T-cell (primary cell): ENCODE measurements around the gene NADSYN1. TPM values are rescaled to one million over a fixed set of nuclear protein-coding genes. Genes with fewer than 3 reads are reported as not detected.

Experiments
- ATAC-seq, 4 experiments: fragments of 200-7000 bp in 3 of 4; fragments of 150-1000 bp in 1 of 4; cut with Tn5 transposase; replicated peaks in 1 of 4; 1 replicate in 3 of 4; 2 replicates in 1 of 4; pipeline ENCODE4 v1.10.0; 2021; ENCODE audit warnings: moderate library complexity in 3 of 4, mild to moderate bottlenecking in 2 of 4, moderate number of reproducible peaks in 1 of 4
- CTCF ChIA-PET, 2 donors: fragments of 300-600 bp; sonication (Branson Sonifier 250); formaldehyde crosslinking; loops; one replicate each; lab custom pipeline; 2022; ENCODE audit warnings: antibody characterized with exemption in 2 of 2; lab: Charles Lee
- POLR2A ChIA-PET, 2 donors: fragments of 300-600 bp; sonication (Branson Sonifier 250); formaldehyde crosslinking; loops; one replicate each; lab custom pipeline; 2022; ENCODE audit warnings: antibody characterized with exemption in 2 of 2; lab: Charles Lee
- DNase-seq, 35 experiments: peaks; one replicate each; pipeline versions ENCODE4 v3.0.0 to v3.0.0-alpha.2; 2013 to 2023
- H3K27ac ChIP-seq: one replicate; pipeline ENCODE4 v1.5.1; 2013; ENCODE audit warnings: low read length
- H3K27me3 ChIP-seq, 2 experiments: replicated peaks in 1 of 2; 1 replicate in 1 of 2; 2 replicates in 1 of 2; pipeline versions ENCODE4 v1.6.1 to v1.7.0; 2013; ENCODE audit warnings: low read length in 1 of 2, mixed read lengths in 1 of 2; ENCODE audit not compliant: control insufficient read depth in 2 of 2, insufficient read depth in 2 of 2; ENCODE audit errors: extremely low read depth in 1 of 2
- H3K36me3 ChIP-seq, 2 donors: 1 replicate in 1 of 2; 2 replicates in 1 of 2; pipeline versions ENCODE4 v1.6.1 to v1.7.0; 2013; ENCODE audit warnings: low read length in 1 of 2; ENCODE audit not compliant: control insufficient read depth in 2 of 2, insufficient read depth in 1 of 2; ENCODE audit errors: extremely low read depth in 1 of 2
- H3K4me1 ChIP-seq, 2 experiments: 1 replicate in 1 of 2; 2 replicates in 1 of 2; pipeline versions ENCODE4 v1.6.1 to v1.7.0; 2013; ENCODE audit warnings: low read length in 2 of 2, mixed read lengths in 1 of 2; ENCODE audit not compliant: insufficient read depth in 2 of 2, control insufficient read depth in 1 of 2; ENCODE audit errors: extremely low read depth in 1 of 2
- H3K4me3 ChIP-seq, 2 donors: 1 replicate in 1 of 2; 2 replicates in 1 of 2; pipeline versions ENCODE4 v1.5.1 to v1.7.0; 2013; ENCODE audit warnings: mild to moderate bottlenecking in 2 of 2, low read length in 1 of 2, moderate library complexity in 1 of 2; ENCODE audit not compliant: control insufficient read depth in 1 of 2; ENCODE audit errors: extremely low read depth in 1 of 2
- H3K9me3 ChIP-seq: 2 replicates; pipeline ENCODE4 v1.7.0; 2013
- H3K27ac Mint-ChIP-seq, 2 donors: one replicate each; pipeline ENCODE4 v1.8.0; 2020 to 2021; ENCODE audit warnings: mild to moderate bottlenecking in 2 of 2, mixed read lengths in 2 of 2
- H3K27me3 Mint-ChIP-seq, 2 donors: one replicate each; pipeline ENCODE4 v1.8.0; 2021 to 2022; ENCODE audit warnings: mixed read lengths in 2 of 2
- H3K36me3 Mint-ChIP-seq: one replicate; pipeline ENCODE4 v1.8.0; 2021; ENCODE audit warnings: mixed read lengths
- H3K4me1 Mint-ChIP-seq, 3 donors: one replicate each; pipeline ENCODE4 v1.8.0; 2020 to 2022; ENCODE audit warnings: mixed read lengths in 3 of 3, mild to moderate bottlenecking in 1 of 3
- H3K4me3 Mint-ChIP-seq, 3 donors: one replicate each; pipeline ENCODE4 v1.8.0; 2020 to 2022; ENCODE audit warnings: mild to moderate bottlenecking in 3 of 3, mixed read lengths in 3 of 3, moderate library complexity in 3 of 3
- H3K9me3 Mint-ChIP-seq, 3 donors: one replicate each; pipeline ENCODE4 v1.8.0; 2020 to 2022; ENCODE audit warnings: mixed read lengths in 3 of 3
- WGBS: methylation state at CpG from one replicate; pipeline ENCODE4 v1.1.5; 2013; ENCODE audit warnings: missing lambda C conversion rate; ENCODE audit not compliant: insufficient coverage; 5-methylcytosine and 5-hydroxymethylcytosine counted together
- total RNA-seq, 35 experiments: library from RNA in 6 of 35; stranded (reverse) in 6 of 35; fragments of 120-200 nt in 1 of 35; gene quantifications; one replicate each; pipeline versions ENCODE4 v1.2.1 to v1.2.4 and lab custom pipeline; 2013 to 2026

The NADSYN1 gene
- total RNA-seq, 5 donors from 2014 or later (not counting 1 experiment from before 2014, with no cell fraction given) = 125 to 190 (median 162) TPM

GRCh38 chr11:71498091-71498490 is 45.1 kb downstream of the NADSYN1 start:
- Histone ChIP-seq H3K9me3 (no peaks in the 10 kb centered on the region), H3K4me1 (no peaks in the 10 kb centered on the region), H3K4me3 (no peak overlapping the region), H3K27me3 (no peaks in the 10 kb centered on the region), H3K36me3 (peaks cover 42 to 77% of the 10 kb centered on the region in 2 donors), H3K27ac (no peak overlapping the region)
- Mint-ChIP-seq H3K36me3 (peaks cover 79% of the 10 kb centered on the region), H3K4me1 (no peaks in the 10 kb centered on the region), H3K27me3 (no peaks in the 10 kb centered on the region), H3K27ac (no peak overlapping the region), H3K9me3 (no peaks in the 10 kb centered on the region), H3K4me3 (no peak overlapping the region)
- 88% methylated on average over 19 of the region's 19 CpGs for WGBS
- no peak for ATAC-seq
- peak in 2 of 35 experiments; percentile 2 for DNase-seq
- ChIA-PET CTCF (no interaction called here), POLR2A (no interaction called here)

DNA sequence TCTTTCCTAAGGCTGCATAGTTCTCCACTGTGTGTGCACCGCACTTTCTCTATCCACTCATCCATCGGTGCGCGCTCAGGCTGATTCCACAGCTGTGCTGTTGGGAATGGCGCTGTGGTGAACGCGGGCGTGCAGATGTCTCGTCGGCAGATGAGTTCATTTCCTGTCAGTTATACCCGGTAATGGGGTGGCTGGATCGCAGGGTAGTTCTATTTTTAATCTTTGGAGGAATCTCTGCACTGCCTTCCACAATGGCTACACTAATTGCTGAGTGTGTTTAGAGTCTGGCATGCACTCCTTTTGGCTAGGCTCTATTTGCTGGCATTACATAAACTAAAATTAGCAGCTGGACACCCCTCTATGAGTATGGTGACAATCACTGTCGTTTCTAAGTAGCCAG is 46.1 kb downstream of the NADSYN1 start:
- POLR2A ChIA-PET = no interaction called here
- WGBS = 70% methylated on average over 7 of the region's 13 CpGs
- no peaks in the 10 kb centered on the region for H3K27me3 Mint-ChIP-seq
- peaks cover 84% of the 10 kb centered on the region for H3K36me3 Mint-ChIP-seq
- CTCF ChIA-PET = no interaction called here
- no peaks in the 10 kb centered on the region for H3K4me1 Mint-ChIP-seq
- peaks cover 42 to 76% of the 10 kb centered on the region in 2 donors for H3K36me3 ChIP-seq
- no peaks in the 10 kb centered on the region for H3K27me3 ChIP-seq
- ATAC-seq (no peak), DNase-seq (peak in 1 of 35 experiments; percentile 0)
- H3K4me3 ChIP-seq = no peak overlapping the region
- no peak overlapping the region for H3K27ac Mint-ChIP-seq
- H3K4me3 Mint-ChIP-seq = no peak overlapping the region
- H3K9me3 Mint-ChIP-seq = no peaks in the 10 kb centered on the region
- no peaks in the 10 kb centered on the region for H3K4me1 ChIP-seq
- no peaks in the 10 kb centered on the region for H3K9me3 ChIP-seq
- H3K27ac ChIP-seq = no peak overlapping the region

GRCh38 chr11:71499546-71499945 is 46.5 kb downstream of the NADSYN1 start:
- CTCF ChIA-PET = no interaction called here
- DNase-seq = peak in 1 of 35 experiments; percentile 11
- Histone ChIP-seq H3K36me3 (peaks cover 45 to 75% of the 10 kb centered on the region in 2 donors), H3K9me3 (no peaks in the 10 kb centered on the region), H3K27me3 (no peaks in the 10 kb centered on the region), H3K4me3 (no peak overlapping the region), H3K4me1 (no peaks in the 10 kb centered on the region), H3K27ac (no peak overlapping the region)
- WGBS = 95% methylated on average over 4 of the region's 6 CpGs
- H3K9me3 Mint-ChIP-seq = no peaks in the 10 kb centered on the region
- POLR2A ChIA-PET = no interaction called here
- H3K36me3 Mint-ChIP-seq = peaks cover 83% of the 10 kb centered on the region
- H3K4me3 Mint-ChIP-seq = no peak overlapping the region
- no peak for ATAC-seq
- no peaks in the 10 kb centered on the region for H3K4me1 Mint-ChIP-seq
- H3K27me3 Mint-ChIP-seq = no peaks in the 10 kb centered on the region
- H3K27ac Mint-ChIP-seq = no peak overlapping the region

DNA sequence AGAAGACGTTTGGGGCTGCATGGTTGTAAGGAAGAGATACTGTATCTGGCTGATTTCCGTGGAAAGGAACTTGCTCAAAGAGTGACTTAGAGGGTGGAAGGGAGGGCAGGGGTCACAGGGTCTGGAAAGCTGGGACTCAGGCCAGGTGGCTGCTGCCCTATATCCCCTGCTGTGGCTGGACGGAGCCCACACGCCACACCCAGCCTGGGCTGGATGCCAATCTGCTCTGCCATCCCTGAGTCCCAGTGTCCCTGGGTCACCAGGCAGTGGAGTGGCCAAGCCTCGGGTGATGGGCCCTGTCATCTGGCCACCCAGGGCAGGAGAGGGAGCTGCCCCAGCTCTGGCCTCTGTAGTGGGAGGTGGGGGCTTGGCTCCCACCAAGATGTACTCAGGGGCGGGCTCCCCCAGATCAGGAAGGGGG is 47.6 kb downstream of the NADSYN1 start:
- peaks cover 82% of the 10 kb centered on the region for H3K36me3 Mint-ChIP-seq

GRCh38 chr11:71501071-71501985 is 48.3 kb downstream of the NADSYN1 start:
- no peak overlapping the region for H3K27ac ChIP-seq
- Mint-ChIP-seq H3K9me3 (peaks cover 0 to under 1% (median 0%) of the 10 kb centered on the region in 3 donors), H3K27me3 (no peaks in the 10 kb centered on the region), H3K36me3 (peaks cover 82% of the 10 kb centered on the region), H3K27ac (no peak overlapping the region), H3K4me3 (no peak overlapping the region), H3K4me1 (no peaks in the 10 kb centered on the region)
- H3K4me1 ChIP-seq = no peaks in the 10 kb centered on the region
- ChIA-PET POLR2A (no interaction called here), CTCF (no interaction called here)
- ATAC-seq (no peak), DNase-seq (peak in 2 of 35 experiments; percentile 2 to 20)
- H3K4me3 ChIP-seq = no peak overlapping the region
- H3K9me3 ChIP-seq = no peaks in the 10 kb centered on the region
- H3K27me3 ChIP-seq = no peaks in the 10 kb centered on the region
- 98% methylated on average over 19 of the region's 30 CpGs for WGBS
- H3K36me3 ChIP-seq = peaks cover 38 to 60% of the 10 kb centered on the region in 2 donors

More for the DNA sequence above, 47.6 kb downstream of the NADSYN1 start:
- WGBS = 91% methylated on average over 5 of the region's 6 CpGs
- H3K36me3 ChIP-seq = peaks cover 45 to 67% of the 10 kb centered on the region in 2 donors
- H3K4me1 ChIP-seq = no peaks in the 10 kb centered on the region
- no peaks in the 10 kb centered on the region for H3K9me3 ChIP-seq
- Mint-ChIP-seq H3K27me3 (no peaks in the 10 kb centered on the region), H3K4me3 (no peak overlapping the region), H3K9me3 (no peaks in the 10 kb centered on the region), H3K27ac (no peak overlapping the region), H3K4me1 (no peaks in the 10 kb centered on the region)
- ATAC-seq = no peak
- ChIA-PET POLR2A (no interaction called here), CTCF (no interaction called here)
- peak in 1 of 35 experiments; percentile 18 for DNase-seq
- no peak overlapping the region for H3K27ac ChIP-seq
- no peak overlapping the region for H3K4me3 ChIP-seq
- no peaks in the 10 kb centered on the region for H3K27me3 ChIP-seq

DNA sequence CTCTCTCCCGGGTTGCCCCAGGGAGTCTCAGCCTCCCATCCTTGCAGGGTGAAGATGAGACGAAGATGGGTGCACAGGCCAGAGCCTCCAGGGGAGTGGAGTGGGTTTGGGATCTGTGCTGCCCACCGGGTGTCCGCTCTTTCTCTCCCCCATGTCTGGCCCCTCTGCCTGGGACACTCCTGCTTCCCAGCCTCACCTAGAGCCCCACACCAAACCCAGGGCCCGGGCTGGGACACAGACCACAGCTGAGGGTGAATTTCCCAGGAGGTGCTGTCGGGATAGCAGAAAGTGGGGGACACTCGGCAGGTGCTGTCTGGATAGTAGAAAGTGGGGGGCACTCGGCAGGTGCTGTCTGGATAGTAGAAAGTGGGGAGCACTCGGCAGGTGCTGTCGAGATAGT is 49.0 kb downstream of the NADSYN1 start:
- no peak overlapping the region for H3K4me3 ChIP-seq
- H3K4me1 ChIP-seq = no peaks in the 10 kb centered on the region
- CTCF ChIA-PET = no interaction called here
- Mint-ChIP-seq H3K9me3 (peaks cover 0 to 7% (median 5%) of the 10 kb centered on the region in 3 donors), H3K4me3 (no peak overlapping the region), H3K27me3 (no peaks in the 10 kb centered on the region), H3K27ac (no peak overlapping the region), H3K36me3 (peaks cover 82% of the 10 kb centered on the region), H3K4me1 (no peaks in the 10 kb centered on the region)
- no peak overlapping the region for H3K27ac ChIP-seq
- H3K27me3 ChIP-seq = no peaks in the 10 kb centered on the region
- DNase-seq = peak in 1 of 35 experiments; percentile 21
- no peaks in the 10 kb centered on the region for H3K9me3 ChIP-seq
- 100% methylated on average over 6 of the region's 10 CpGs for whole genome bisulfite sequencing
- H3K36me3 ChIP-seq = peaks cover 32 to 53% of the 10 kb centered on the region in 2 donors
- POLR2A ChIA-PET = no interaction called here
- no peak for ATAC-seq
